GM12891 (cell line): ENCODE measurements around the gene DGCR2.

ENCODE experiments used
- POLR2A ChIP-seq: IDR thresholded peaks from 2 replicates; pipeline ENCODE4 v1.6.1; 2011; ENCODE audit warnings: low read depth, low read length, control low read depth
- POLR2AphosphoS5 ChIP-seq: IDR thresholded peaks from 2 replicates; pipeline ENCODE4 v1.6.1; 2011; ENCODE audit warnings: low read depth, low read length, control low read depth
- TAF1 ChIP-seq: IDR thresholded peaks from 2 replicates; pipeline ENCODE4 v1.6.1; 2011; ENCODE audit warnings: low read depth, low read length, control low read depth

GRCh38 chr22:19036523-19037273 is 85.5 kb downstream of the DGCR2 start:
- TF ChIP-seq POLR2A (no peak), POLR2AphosphoS5 (no peak), TAF1 (no peak)
